Urinary bladder (tissue), 4 donors: Measurements from ENCODE around the gene PSMC5. TPM values are rescaled to one million over a fixed set of nuclear protein-coding genes. Genes with fewer than 3 reads are reported as not detected.
"Not testable (repeated sequence)": the region's sequence is repeated elsewhere in the genome, so short reads cannot be mapped to it uniquely, and the experiment has no call there.

Experiments
- DNase-seq: peaks from one replicate; pipeline ENCODE4 v3.0.0-alpha.2; 2015; ENCODE audit errors: extremely low spot score
- H3K27ac ChIP-seq: one replicate; pipeline ENCODE4 v1.5.1; 2013; ENCODE audit warnings: low read depth, mild to moderate bottlenecking, moderate library complexity
- H3K36me3 ChIP-seq: one replicate; pipeline ENCODE4 v1.6.1; 2013; ENCODE audit warnings: mild to moderate bottlenecking, moderate library complexity; ENCODE audit not compliant: insufficient read depth
- H3K4me1 ChIP-seq: one replicate; pipeline ENCODE4 v1.6.1; 2013; ENCODE audit warnings: mild to moderate bottlenecking, moderate library complexity; ENCODE audit not compliant: insufficient read depth
- H3K4me3 ChIP-seq: one replicate; pipeline ENCODE4 v1.5.1; 2013; ENCODE audit warnings: low read depth, low read length
- WGBS: extraction: QIAGEN DNeasy Blood & Tissue Kit; methylation state at CpG from one replicate; pipeline ENCODE4 v1.1.7; 2013; 5-methylcytosine and 5-hydroxymethylcytosine counted together
- polyA plus RNA-seq: library from polyadenylated mRNA; stranded (reverse); fragments of 200-250 nt; gene quantifications from one replicate; pipeline ENCODE4 v1.2.3, GENCODE V29; 2013
- total RNA-seq: library from RNA; depleted of rRNA; stranded (reverse); fragments of >200 nt; gene quantifications from one replicate; pipeline ENCODE4 v1.2.3, GENCODE V29; 2014
- donor health status: healthy with polysubstance abuse.
- donor health status: healthy.

PSMC5 gene
- total and polyA plus RNA-seq, 2 donors: 25.2 to 183 TPM

DNA sequence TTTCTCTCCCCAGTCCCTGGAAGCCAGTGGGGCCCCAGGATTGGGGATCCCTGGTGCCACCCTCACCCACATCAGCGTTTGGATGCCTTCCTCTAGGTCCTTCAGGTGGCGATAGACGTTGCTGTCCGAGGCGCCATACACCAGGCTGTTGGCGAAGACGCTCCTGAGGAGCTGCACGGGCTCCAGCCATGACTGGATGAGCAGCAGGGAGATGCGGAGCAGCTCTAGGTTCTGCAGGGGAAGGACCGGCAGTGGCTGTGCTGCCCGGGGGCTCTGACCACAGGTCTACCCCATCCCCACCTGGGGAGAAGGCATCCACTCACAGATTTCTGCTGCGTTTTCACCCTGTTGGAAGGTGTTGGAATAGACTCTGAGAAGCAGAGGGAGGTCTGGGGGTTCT lies 53.5 kb downstream of the PSMC5 start:
- DNase-seq: no peak
- H3K4me1 ChIP-seq: no peaks in the 10 kb centered on the region
- H3K36me3 ChIP-seq: no peaks in the 10 kb centered on the region
- no peak overlapping the region for H3K4me3 ChIP-seq
- no peak overlapping the region for H3K27ac ChIP-seq
- 83% methylated on average over 12 of the region's 12 CpGs for WGBS

DNA sequence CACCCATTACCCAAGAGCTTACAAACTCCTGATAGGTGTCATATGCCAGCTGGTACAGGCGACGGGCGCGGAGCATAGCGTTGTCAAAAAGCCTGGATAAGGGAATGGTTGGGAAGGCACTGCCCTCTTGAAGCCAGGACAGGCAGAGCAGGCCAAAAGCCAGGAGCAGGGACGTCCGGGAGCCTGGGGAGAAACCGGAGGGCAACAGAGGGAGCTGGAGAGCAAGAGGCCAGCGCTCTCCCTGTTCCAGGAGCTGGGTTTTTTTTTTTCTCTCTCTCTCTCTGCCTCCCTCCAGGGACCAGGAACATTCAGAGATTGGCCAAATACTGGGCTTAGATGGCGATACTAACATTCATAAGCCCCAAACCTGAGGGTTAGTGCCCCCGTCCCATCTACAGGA lies 54.1 kb downstream of the PSMC5 start:
- WGBS: 53% methylated on average over 11 of the region's 11 CpGs
- H3K4me1 ChIP-seq, DNase-seq, H3K36me3 ChIP-seq, H3K27ac ChIP-seq, H3K4me3 ChIP-seq: not testable (repeated sequence)

Other genes starting within 250 kb of the PSMC5 start
- 6.7 TPM for gene TACO1, start 226.5 kb upstream of the PSMC5 start, total RNA-seq
- 18.0 TPM for gene TACO1, start 226.5 kb upstream of the PSMC5 start, polyA plus RNA-seq
- 40.5 TPM for gene MAP3K3, start 205.0 kb upstream of the PSMC5 start, total RNA-seq
- gene MAP3K3, start 205.0 kb upstream of the PSMC5 start, polyA plus RNA-seq: 40.9 TPM
- gene LIMD2, start 127.3 kb upstream of the PSMC5 start, total RNA-seq: 9.4 TPM
- gene LIMD2, start 127.3 kb upstream of the PSMC5 start, polyA plus RNA-seq: 12.0 TPM
- gene STRADA, start 85.6 kb upstream of the PSMC5 start, total RNA-seq: 41.7 TPM
- 24.9 TPM for gene STRADA, start 85.6 kb upstream of the PSMC5 start, polyA plus RNA-seq
- 63.6 TPM for gene CCDC47, start 53.8 kb upstream of the PSMC5 start, total RNA-seq
- gene CCDC47, start 53.8 kb upstream of the PSMC5 start, polyA plus RNA-seq: 53.8 TPM
- 138 TPM for gene DDX42, start 53.3 kb upstream of the PSMC5 start, total RNA-seq
- 67.3 TPM for gene DDX42, start 53.3 kb upstream of the PSMC5 start, polyA plus RNA-seq
- 27.1 TPM for gene FTSJ3, start 232 bp downstream of the PSMC5 start, total RNA-seq
- gene FTSJ3, start 232 bp downstream of the PSMC5 start, polyA plus RNA-seq: 38.0 TPM
- 58.1 TPM for gene SMARCD2, start 15.3 kb downstream of the PSMC5 start, total RNA-seq
- gene SMARCD2, start 15.3 kb downstream of the PSMC5 start, polyA plus RNA-seq: 95.0 TPM
- gene CSH2, start 46.2 kb downstream of the PSMC5 start, total RNA-seq: not detected
- gene CSH2, start 46.2 kb downstream of the PSMC5 start, polyA plus RNA-seq: not detected
- not detected for gene GH2, start 54.5 kb downstream of the PSMC5 start, total RNA-seq
- gene GH2, start 54.5 kb downstream of the PSMC5 start, polyA plus RNA-seq: not detected
- gene CSH1, start 69.1 kb downstream of the PSMC5 start, total RNA-seq: 0.42 TPM
- gene CSH1, start 69.1 kb downstream of the PSMC5 start, polyA plus RNA-seq: not detected
- gene CSHL1, start 83.8 kb downstream of the PSMC5 start, total RNA-seq: not detected
- not detected for gene CSHL1, start 83.8 kb downstream of the PSMC5 start, polyA plus RNA-seq
- gene GH1, start 91.4 kb downstream of the PSMC5 start, total RNA-seq: not detected
- gene GH1, start 91.4 kb downstream of the PSMC5 start, polyA plus RNA-seq: 0.11 TPM
- 1.3 TPM for gene CD79B, start 104.9 kb downstream of the PSMC5 start, total RNA-seq
- gene CD79B, start 104.9 kb downstream of the PSMC5 start, polyA plus RNA-seq: 7.2 TPM
- 1.6 TPM for gene SCN4A, start 145.5 kb downstream of the PSMC5 start, total RNA-seq
- 0.65 TPM for gene SCN4A, start 145.5 kb downstream of the PSMC5 start, polyA plus RNA-seq
- 0.42 TPM for gene PRR29, start 170.9 kb downstream of the PSMC5 start, total RNA-seq
- gene PRR29, start 170.9 kb downstream of the PSMC5 start, polyA plus RNA-seq: 0.34 TPM
- gene ICAM2, start 193.2 kb downstream of the PSMC5 start, total RNA-seq: 29.0 TPM
- gene ICAM2, start 193.2 kb downstream of the PSMC5 start, polyA plus RNA-seq: 38.3 TPM